IPS-20b (cell line): ENCODE data around the gene TMEM47.
A peak's percentile ranks its signal among the peaks of the same experiment; 100 is the strongest.

Experiments
- H3K27ac ChIP-seq: one replicate; pipeline ENCODE4 v1.5.1; 2013; ENCODE audit warnings: low read length
- H3K27me3 ChIP-seq: 2 replicates; pipeline ENCODE4 v1.6.1; 2013; ENCODE audit warnings: mild to moderate bottlenecking, low read length, inconsistent platforms; ENCODE audit not compliant: insufficient read depth
- H3K36me3 ChIP-seq: 2 replicates; pipeline ENCODE4 v1.6.1; 2013; ENCODE audit warnings: low read depth, mild to moderate bottlenecking, inconsistent platforms, low read length, moderate library complexity; ENCODE audit not compliant: insufficient read depth
- H3K4me1 ChIP-seq: 2 replicates; pipeline ENCODE4 v1.6.1; 2013; ENCODE audit warnings: mild to moderate bottlenecking, control low read depth, inconsistent platforms, low read length, moderate library complexity; ENCODE audit not compliant: insufficient read depth
- H3K4me3 ChIP-seq: 2 replicates; pipeline ENCODE4 v1.5.1; 2013; ENCODE audit warnings: mild to moderate bottlenecking, low read length, inconsistent platforms
- H3K9ac ChIP-seq: 2 replicates; pipeline ENCODE4 v1.6.1; 2013; ENCODE audit warnings: low read depth, mild to moderate bottlenecking, inconsistent platforms, low read length, moderate library complexity
- H3K9me3 ChIP-seq: 2 replicates; pipeline ENCODE4 v1.6.1; 2013; ENCODE audit warnings: mild to moderate bottlenecking, low read depth, low read length, inconsistent platforms; ENCODE audit not compliant: insufficient read depth

The TMEM47 gene

GRCh38 chrX:34656842-34657725, at the start of gene TMEM47:
TSS of gene TMEM47 (minus strand) at chrX:34657285. CDS start at chrX:34657029, 256 bp downstream.
- H3K9me3 ChIP-seq = no peaks in the 10 kb centered on the region
- H3K27me3 ChIP-seq = no peaks in the 10 kb centered on the region; the same call in 1 of the 2 replicates
- no peaks in the 10 kb centered on the region for H3K36me3 ChIP-seq
- no peak within 1 kb of the TSS for H3K27ac ChIP-seq
- peak within 1 kb of the TSS; percentile 76 for H3K9ac ChIP-seq
- peaks cover 11% of the 10 kb centered on the region; the same call in 1 of the 2 replicates for H3K4me1 ChIP-seq
- H3K4me3 ChIP-seq = peak within 1 kb of the TSS; percentile 90

- no peak overlapping the region for H3K4me3 ChIP-seq
- no peaks in the 10 kb centered on the region for H3K9me3 ChIP-seq
- H3K36me3 ChIP-seq = no peaks in the 10 kb centered on the region
- no peak overlapping the region for H3K9ac ChIP-seq
- no peak overlapping the region for H3K27ac ChIP-seq
- H3K27me3 ChIP-seq = no peaks in the 10 kb centered on the region
- H3K4me1 ChIP-seq = no peaks in the 10 kb centered on the region
Observed at GRCh38 chrX:34687095-34687494, 30.0 kb upstream of the TMEM47 start.

- H3K9me3 ChIP-seq = no peaks in the 10 kb centered on the region
- H3K4me1 ChIP-seq = peaks cover 6% of the 10 kb centered on the region; the same call in 1 of the 2 replicates
- no peaks in the 10 kb centered on the region; the same call in 1 of the 2 replicates for H3K27me3 ChIP-seq
- no peak overlapping the region for H3K4me3 ChIP-seq
- no peak overlapping the region for H3K27ac ChIP-seq
- no peaks in the 10 kb centered on the region for H3K36me3 ChIP-seq
- H3K9ac ChIP-seq = no peak overlapping the region
Observed at GRCh38 chrX:34659575-34659974, 2.5 kb upstream of the TMEM47 start.

GRCh38 chrX:34658326-34658725, 1.2 kb upstream of the TMEM47 start:
- Histone ChIP-seq H3K4me3 (peak overlapping the region; percentile 68), H3K9ac (no peak overlapping the region), H3K27ac (no peak overlapping the region), H3K9me3 (no peaks in the 10 kb centered on the region), H3K27me3 (no peaks in the 10 kb centered on the region; the same call in 1 of the 2 replicates), H3K4me1 (peaks cover 6% of the 10 kb centered on the region; the same call in 1 of the 2 replicates), H3K36me3 (no peaks in the 10 kb centered on the region)

- H3K9me3 ChIP-seq = no peaks in the 10 kb centered on the region
- no peaks in the 10 kb centered on the region for H3K36me3 ChIP-seq
- H3K9ac ChIP-seq = peak overlapping the region; percentile 76; the same call in 1 of the 2 replicates
- peaks cover 10% of the 10 kb centered on the region; the same call in 1 of the 2 replicates for H3K4me1 ChIP-seq
- H3K27ac ChIP-seq = no peak overlapping the region
- peak overlapping the region; percentile 68 for H3K4me3 ChIP-seq
- H3K27me3 ChIP-seq = no peaks in the 10 kb centered on the region; the same call in 1 of the 2 replicates
Observed at GRCh38 chrX:34657726-34658070, 613 bp upstream of the TMEM47 start.

- peak overlapping the region; percentile 76 for H3K9ac ChIP-seq
- peak overlapping the region; percentile 90 for H3K4me3 ChIP-seq
- peaks cover 11% of the 10 kb centered on the region; the same call in 1 of the 2 replicates for H3K4me1 ChIP-seq
- H3K9me3 ChIP-seq = no peaks in the 10 kb centered on the region
- H3K36me3 ChIP-seq = no peaks in the 10 kb centered on the region
- no peaks in the 10 kb centered on the region; the same call in 1 of the 2 replicates for H3K27me3 ChIP-seq
- H3K27ac ChIP-seq = no peak overlapping the region
Observed at GRCh38 chrX:34656467-34656841, 631 bp downstream of the TMEM47 start.

- peaks cover 15% of the 10 kb centered on the region for H3K4me1 ChIP-seq
- H3K36me3 ChIP-seq = no peaks in the 10 kb centered on the region
- no peaks in the 10 kb centered on the region; the same call in 1 of the 2 replicates for H3K27me3 ChIP-seq
- H3K9ac ChIP-seq = peak overlapping the region; percentile 76
- no peak overlapping the region for H3K27ac ChIP-seq
- H3K9me3 ChIP-seq = no peaks in the 10 kb centered on the region
- peak overlapping the region; percentile 90 for H3K4me3 ChIP-seq
Observed at GRCh38 chrX:34655501-34656455, 1.3 kb downstream of the TMEM47 start.

- H3K9me3 ChIP-seq = no peaks in the 10 kb centered on the region
- peaks cover 11% of the 10 kb centered on the region for H3K4me1 ChIP-seq
- peak overlapping the region; percentile 76; the same call in 1 of the 2 replicates for H3K9ac ChIP-seq
- H3K27me3 ChIP-seq = no peaks in the 10 kb centered on the region; the same call in 1 of the 2 replicates
- H3K27ac ChIP-seq = no peak overlapping the region
- H3K4me3 ChIP-seq = peak overlapping the region; percentile 90
- H3K36me3 ChIP-seq = no peaks in the 10 kb centered on the region
Observed at GRCh38 chrX:34654696-34655490, 2.2 kb downstream of the TMEM47 start.

GRCh38 chrX:34653811-34654210, 3.3 kb downstream of the TMEM47 start:
- Histone ChIP-seq H3K4me3 (peak overlapping the region; percentile 90), H3K36me3 (no peaks in the 10 kb centered on the region), H3K27ac (no peak overlapping the region), H3K27me3 (no peaks in the 10 kb centered on the region; the same call in 1 of the 2 replicates), H3K9me3 (no peaks in the 10 kb centered on the region), H3K4me1 (peaks cover 8% of the 10 kb centered on the region), H3K9ac (peak overlapping the region; percentile 76; the same call in 1 of the 2 replicates)

- Histone ChIP-seq H3K9ac (no peak overlapping the region), H3K27me3 (no peaks in the 10 kb centered on the region), H3K9me3 (no peaks in the 10 kb centered on the region), H3K4me1 (no peaks in the 10 kb centered on the region; the same call in 1 of the 2 replicates), H3K27ac (no peak overlapping the region), H3K4me3 (no peak overlapping the region), H3K36me3 (no peaks in the 10 kb centered on the region)
Observed at GRCh38 chrX:34642849-34643248, 14.2 kb downstream of the TMEM47 start.
